IPS-20b (cell line): ENCODE measurements around the gene TSACC.

ENCODE experiments used
- H3K27ac ChIP-seq: one replicate; pipeline ENCODE4 v1.5.1; 2013; ENCODE audit warnings: low read length
- H3K27me3 ChIP-seq: 2 replicates; pipeline ENCODE4 v1.6.1; 2013; ENCODE audit warnings: mild to moderate bottlenecking, low read length, inconsistent platforms; ENCODE audit not compliant: insufficient read depth
- H3K36me3 ChIP-seq: 2 replicates; pipeline ENCODE4 v1.6.1; 2013; ENCODE audit warnings: low read depth, mild to moderate bottlenecking, inconsistent platforms, low read length, moderate library complexity; ENCODE audit not compliant: insufficient read depth
- H3K4me1 ChIP-seq: 2 replicates; pipeline ENCODE4 v1.6.1; 2013; ENCODE audit warnings: mild to moderate bottlenecking, control low read depth, inconsistent platforms, low read length, moderate library complexity; ENCODE audit not compliant: insufficient read depth
- H3K4me3 ChIP-seq: 2 replicates; pipeline ENCODE4 v1.5.1; 2013; ENCODE audit warnings: mild to moderate bottlenecking, low read length, inconsistent platforms
- H3K9ac ChIP-seq: 2 replicates; pipeline ENCODE4 v1.6.1; 2013; ENCODE audit warnings: low read depth, mild to moderate bottlenecking, inconsistent platforms, low read length, moderate library complexity
- H3K9me3 ChIP-seq: 2 replicates; pipeline ENCODE4 v1.6.1; 2013; ENCODE audit warnings: mild to moderate bottlenecking, low read depth, low read length, inconsistent platforms; ENCODE audit not compliant: insufficient read depth

Gene TSACC

DNA sequence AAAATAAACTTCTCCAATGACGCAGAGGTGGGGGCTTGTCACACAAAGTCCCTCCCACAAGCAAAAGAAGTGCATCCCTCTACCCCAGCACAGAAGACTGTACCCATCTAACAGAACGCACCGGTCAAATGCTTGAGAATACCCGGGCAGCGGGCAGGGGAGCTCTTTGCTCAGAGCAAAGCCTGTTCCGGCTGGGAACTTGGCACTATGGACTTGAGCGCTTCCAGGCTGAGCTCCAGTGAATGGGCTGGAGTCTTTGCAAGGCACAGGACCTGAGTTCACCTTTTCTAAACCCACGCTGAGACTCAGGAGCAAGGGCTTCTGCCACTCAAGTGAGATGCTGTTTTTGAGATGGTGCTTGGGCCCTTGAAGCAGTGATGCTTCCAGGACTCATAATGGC, 51.0 kb downstream of the TSACC start:
- no peak overlapping the region for H3K4me3 ChIP-seq
- H3K9ac ChIP-seq = no peak overlapping the region
- H3K4me1 ChIP-seq = peaks cover 23% of the 10 kb centered on the region; the same call in 1 of the 2 replicates

DNA sequence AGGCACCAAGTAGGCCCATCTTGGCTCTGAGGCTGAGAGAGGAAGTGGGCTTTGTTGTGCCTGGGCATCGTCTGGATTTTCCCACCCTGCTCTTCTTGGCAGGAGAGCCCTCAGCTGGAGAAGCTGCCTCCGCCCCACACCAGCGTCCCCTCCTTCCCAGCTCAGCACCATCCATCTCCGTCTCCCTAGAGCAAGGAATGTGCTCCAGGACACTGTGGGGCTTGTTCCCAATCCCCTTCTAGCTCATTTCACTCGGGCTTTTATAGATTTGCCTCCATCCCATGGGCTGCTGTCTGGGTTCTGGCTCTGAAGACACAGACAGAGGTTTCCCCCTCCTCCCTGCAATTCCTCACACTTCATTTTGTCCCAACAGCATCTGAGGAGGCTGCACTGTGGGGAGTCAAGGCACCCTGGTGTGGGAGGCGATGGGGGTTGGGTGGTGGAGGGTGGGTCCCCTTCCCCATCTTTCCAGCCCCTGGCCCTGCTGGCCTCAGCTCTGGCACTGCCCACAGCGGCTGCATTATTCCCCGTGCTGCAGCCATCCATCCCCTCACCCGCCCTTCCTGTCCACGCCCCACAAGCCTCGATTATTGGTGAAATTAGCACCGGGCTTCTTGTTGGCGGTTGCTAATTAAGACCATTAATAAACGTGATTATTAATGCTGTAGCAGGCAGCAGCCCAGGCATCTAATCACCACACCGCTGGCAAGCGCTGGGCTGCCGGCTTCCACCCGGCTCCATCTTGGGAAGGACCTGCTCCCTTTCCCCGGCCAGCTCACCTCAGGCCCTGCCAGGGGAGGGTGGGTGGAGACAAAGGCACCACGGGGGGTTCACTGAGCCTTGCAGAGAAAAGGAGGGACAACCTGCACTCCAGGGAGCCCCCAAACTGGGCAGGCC, 52.4 kb downstream of the TSACC start:
- H3K4me3 ChIP-seq = no peak overlapping the region

More for the DNA sequence above, 51.0 kb downstream of the TSACC start:
- H3K27me3 ChIP-seq = peaks cover 83% of the 10 kb centered on the region
- H3K36me3 ChIP-seq = no peaks in the 10 kb centered on the region
- H3K9me3 ChIP-seq = no peaks in the 10 kb centered on the region
- no peak overlapping the region for H3K27ac ChIP-seq

GRCh38 chr1:156391366-156391677, 53.0 kb downstream of the TSACC start:
- Histone ChIP-seq H3K27me3 (peaks cover 65% of the 10 kb centered on the region), H3K9me3 (no peaks in the 10 kb centered on the region), H3K4me3 (no peak overlapping the region; the same call in 1 of the 2 replicates), H3K27ac (no peak overlapping the region), H3K4me1 (peaks cover 23% of the 10 kb centered on the region; the same call in 1 of the 2 replicates), H3K36me3 (no peaks in the 10 kb centered on the region), H3K9ac (no peak overlapping the region)

More for the DNA sequence above, 52.4 kb downstream of the TSACC start:
- Histone ChIP-seq H3K27ac (no peak overlapping the region), H3K36me3 (no peaks in the 10 kb centered on the region), H3K9me3 (no peaks in the 10 kb centered on the region), H3K9ac (no peak overlapping the region), H3K4me1 (peaks cover 23% of the 10 kb centered on the region; the same call in 1 of the 2 replicates), H3K27me3 (peaks cover 71% of the 10 kb centered on the region)

- Histone ChIP-seq H3K9ac (0 out of 2 replicates have a peak overlapping the region, but pooled peaks have one; percentile 25), H3K36me3 (no peaks in the 10 kb centered on the region), H3K27me3 (peaks cover 61% of the 10 kb centered on the region), H3K9me3 (no peaks in the 10 kb centered on the region), H3K27ac (no peak overlapping the region), H3K4me3 (no peak overlapping the region; the same call in 1 of the 2 replicates), H3K4me1 (peaks cover 23% of the 10 kb centered on the region; the same call in 1 of the 2 replicates)
These were observed 53.4 kb downstream of the TSACC start for GRCh38 chr1:156391701-156392100.

DNA sequence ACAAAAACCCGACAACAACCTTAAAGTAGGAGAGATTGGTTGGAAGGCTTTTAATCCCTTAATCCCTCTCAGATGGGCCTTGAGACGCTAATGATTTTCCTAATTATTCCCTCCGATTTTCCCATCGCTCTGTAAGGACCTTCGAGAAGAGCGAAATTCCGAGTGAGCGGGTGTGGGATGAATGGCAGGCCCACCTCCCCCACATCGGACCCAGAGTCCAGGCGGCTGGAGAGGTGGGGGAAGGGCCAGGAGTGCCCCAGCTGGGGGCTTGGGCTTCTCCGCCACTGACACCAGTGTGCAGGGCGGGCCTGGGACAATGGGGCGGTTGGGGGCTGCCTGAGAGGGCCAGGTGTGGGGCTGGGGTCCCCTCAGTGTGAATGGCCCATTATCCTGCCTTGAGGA, 54.1 kb downstream of the TSACC start:
- peaks cover 54% of the 10 kb centered on the region for H3K27me3 ChIP-seq

GRCh38 chr1:156393095-156393494, 54.8 kb downstream of the TSACC start:
- Histone ChIP-seq H3K4me3 (no peak overlapping the region), H3K4me1 (peaks cover 23% of the 10 kb centered on the region; the same call in 1 of the 2 replicates), H3K36me3 (no peaks in the 10 kb centered on the region), H3K9ac (no peak overlapping the region), H3K27me3 (peaks cover 47% of the 10 kb centered on the region), H3K9me3 (no peaks in the 10 kb centered on the region), H3K27ac (no peak overlapping the region)

More for the DNA sequence above, 54.1 kb downstream of the TSACC start:
- Histone ChIP-seq H3K9me3 (no peaks in the 10 kb centered on the region), H3K4me1 (peaks cover 23% of the 10 kb centered on the region; the same call in 1 of the 2 replicates), H3K36me3 (no peaks in the 10 kb centered on the region), H3K9ac (no peak overlapping the region), H3K4me3 (no peak overlapping the region), H3K27ac (no peak overlapping the region)

DNA sequence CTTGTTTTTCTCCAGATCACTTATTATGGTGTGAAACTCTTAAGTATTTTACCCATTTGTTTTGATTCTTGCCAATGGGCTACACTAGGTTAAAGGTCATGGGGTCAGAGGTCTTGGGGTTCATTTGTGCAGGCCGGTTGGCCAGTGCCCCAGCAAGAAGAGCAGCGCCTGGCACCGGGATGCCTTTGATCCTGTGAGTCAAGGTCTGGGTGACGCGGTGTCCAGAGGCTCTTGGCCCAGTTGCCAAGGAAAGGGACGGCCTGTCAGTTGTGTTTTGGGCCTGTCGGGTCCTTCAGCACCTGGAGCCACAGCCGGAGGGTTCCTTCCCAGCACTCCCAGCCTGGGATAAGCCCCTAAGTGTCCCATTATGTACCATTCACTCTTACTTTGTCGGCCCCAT, 55.8 kb downstream of the TSACC start:
- H3K9me3 ChIP-seq = no peaks in the 10 kb centered on the region
- no peaks in the 10 kb centered on the region for H3K36me3 ChIP-seq
- H3K27ac ChIP-seq = no peak overlapping the region
- peaks cover 19% of the 10 kb centered on the region; the same call in 1 of the 2 replicates for H3K4me1 ChIP-seq
- no peak overlapping the region for H3K9ac ChIP-seq
- peaks cover 39% of the 10 kb centered on the region for H3K27me3 ChIP-seq
- no peak overlapping the region for H3K4me3 ChIP-seq

DNA sequence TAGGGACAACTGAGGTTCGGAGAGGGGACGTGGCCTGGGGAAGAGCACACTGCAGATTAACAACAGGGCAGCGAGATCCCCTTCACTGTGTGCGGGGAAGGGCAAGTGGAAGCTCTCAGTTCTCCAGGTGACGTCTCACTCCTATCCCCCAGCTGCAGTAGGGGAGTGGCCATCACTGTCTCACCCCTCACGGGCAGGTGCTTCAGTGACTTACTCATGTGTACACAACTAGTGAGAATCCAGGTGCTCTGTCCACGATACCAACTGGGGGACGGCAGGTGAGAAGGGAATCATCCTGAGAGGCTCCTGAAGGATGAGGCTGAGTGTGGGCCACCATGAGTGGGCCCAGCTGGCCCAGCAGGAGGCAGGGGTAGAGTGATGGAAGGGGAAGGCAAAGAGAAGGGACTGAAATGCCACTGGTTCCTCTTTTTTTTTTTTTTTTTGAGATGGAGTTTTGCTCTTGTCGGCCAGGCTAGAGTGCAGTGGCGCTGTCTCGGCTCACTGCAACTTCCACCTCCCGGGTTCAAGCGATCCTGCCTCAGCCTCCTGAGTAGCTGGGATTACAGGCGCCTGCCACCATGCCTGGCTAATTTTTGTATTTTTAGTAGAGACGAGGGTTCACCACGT, 56.6 kb downstream of the TSACC start:
- H3K27me3 ChIP-seq = peaks cover 33% of the 10 kb centered on the region
- no peak overlapping the region for H3K4me3 ChIP-seq
- no peaks in the 10 kb centered on the region for H3K9me3 ChIP-seq
- peaks cover 27% of the 10 kb centered on the region; the same call in 1 of the 2 replicates for H3K4me1 ChIP-seq
- H3K9ac ChIP-seq = no peak overlapping the region
- H3K27ac ChIP-seq = no peak overlapping the region
- H3K36me3 ChIP-seq = no peaks in the 10 kb centered on the region
